ENCODE results near the gene C12orf57. TPM values are rescaled to one million over a fixed set of nuclear protein-coding genes. Genes with fewer than 3 reads are reported as not detected.

C12orf57 gene
- total and polyA plus RNA-seq, 2 donors (not counting 1 experiment from before 2014, with no cell fraction given), result 107 to 220 TPM

DNA sequence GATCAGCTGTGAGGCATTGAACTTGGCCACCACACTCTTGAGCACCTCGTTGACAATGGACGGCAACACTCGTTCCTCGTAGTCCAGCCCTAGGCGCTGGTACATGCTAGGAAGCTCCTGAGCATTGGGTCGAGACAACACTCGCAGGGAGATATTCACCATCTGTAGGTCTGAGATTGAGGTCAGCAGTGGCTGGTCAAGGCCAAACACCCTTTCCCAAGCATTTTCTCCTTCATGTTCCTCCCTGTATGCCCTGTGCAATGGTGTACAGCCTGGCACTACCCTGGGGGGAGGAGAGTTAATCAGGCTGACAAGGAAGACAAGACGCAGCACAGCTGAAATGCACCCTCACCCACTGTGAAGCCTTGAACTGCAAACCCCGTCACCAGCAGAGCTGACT lies 24.6 kb downstream of the C12orf57 start:
- Histone ChIP-seq H3K27ac (ENCODE audit: insufficient read depth, low read length) (no peak overlapping the region), H3K79me2 (ENCODE audit: control insufficient read depth, insufficient read depth, low read length) (peaks cover 48% of the 10 kb centered on the region), H3K9ac (ENCODE audit: insufficient read depth, low read length) (no peak overlapping the region), H3K4me3 (replicated peaks in 1 of 4; ENCODE audit: control extremely low read depth in 1 of 4, insufficient read depth in 1 of 4, low read depth in 3 of 4, low read length in 4 of 4) (peak overlapping the region in 1 of 4 experiments; percentile 98), H4K20me1 (ENCODE audit: control insufficient read depth, extremely low read depth, insufficient read depth, low read length) (no peaks in the 10 kb centered on the region), H3K36me3 (ENCODE audit: control insufficient read depth, insufficient read depth, low read length) (peaks cover 24% of the 10 kb centered on the region), H3K9me3 (ENCODE audit: control insufficient read depth, insufficient read depth, low read depth, low read length) (no peaks in the 10 kb centered on the region), H3K4me1 (ENCODE audit: control insufficient read depth, extremely low read depth, insufficient read depth, low read length) (peaks cover 7% of the 10 kb centered on the region), H3K4me2 (ENCODE audit: extremely low read depth, insufficient read depth, low read length) (no peak overlapping the region), H3K27me3 (ENCODE audit: control insufficient read depth, insufficient read depth, low read length) (no peaks in the 10 kb centered on the region), H2AFZ (ENCODE audit: low read length) (no peak overlapping the region)
- TF ChIP-seq, protein P1, sequence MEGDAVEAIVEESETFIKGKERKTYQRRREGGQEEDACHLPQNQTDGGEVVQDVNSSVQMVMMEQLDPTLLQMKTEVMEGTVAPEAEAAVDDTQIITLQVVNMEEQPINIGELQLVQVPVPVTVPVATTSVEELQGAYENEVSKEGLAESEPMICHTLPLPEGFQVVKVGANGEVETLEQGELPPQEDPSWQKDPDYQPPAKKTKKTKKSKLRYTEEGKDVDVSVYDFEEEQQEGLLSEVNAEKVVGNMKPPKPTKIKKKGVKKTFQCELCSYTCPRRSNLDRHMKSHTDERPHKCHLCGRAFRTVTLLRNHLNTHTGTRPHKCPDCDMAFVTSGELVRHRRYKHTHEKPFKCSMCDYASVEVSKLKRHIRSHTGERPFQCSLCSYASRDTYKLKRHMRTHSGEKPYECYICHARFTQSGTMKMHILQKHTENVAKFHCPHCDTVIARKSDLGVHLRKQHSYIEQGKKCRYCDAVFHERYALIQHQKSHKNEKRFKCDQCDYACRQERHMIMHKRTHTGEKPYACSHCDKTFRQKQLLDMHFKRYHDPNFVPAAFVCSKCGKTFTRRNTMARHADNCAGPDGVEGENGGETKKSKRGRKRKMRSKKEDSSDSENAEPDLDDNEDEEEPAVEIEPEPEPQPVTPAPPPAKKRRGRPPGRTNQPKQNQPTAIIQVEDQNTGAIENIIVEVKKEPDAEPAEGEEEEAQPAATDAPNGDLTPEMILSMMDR (conservative IDR thresholded peaks at IDR 0.05 in 1 of 2, IDR thresholded peaks at IDR 0.05 in 1 of 2; ENCODE audit: low read depth in 1 of 2, low read length in 2 of 2), result no peak
- TF ChIP-seq EZH2 (IDR thresholded peaks at IDR 0.05; ENCODE audit: low read length, missing control alignments), result no peak
- DNase-seq (ENCODE audit: low read depth in 2 of 2), result no peak

GRCh38 chr12:6970096-6970527 lies 26.3 kb downstream of the C12orf57 start:
- no peak for DNase-seq (ENCODE audit: low read depth in 2 of 2)
- no peaks in the 10 kb centered on the region for H3K27me3 ChIP-seq (ENCODE audit: control insufficient read depth, insufficient read depth, low read length)
- peak overlapping the region; percentile 90 for H3K4me2 ChIP-seq (ENCODE audit: extremely low read depth, insufficient read depth, low read length)
- peaks cover 5% of the 10 kb centered on the region for H3K4me1 ChIP-seq (ENCODE audit: control insufficient read depth, extremely low read depth, insufficient read depth, low read length)
- no peaks in the 10 kb centered on the region for H4K20me1 ChIP-seq (ENCODE audit: control insufficient read depth, extremely low read depth, insufficient read depth, low read length)
- no peaks in the 10 kb centered on the region for H3K9me3 ChIP-seq (ENCODE audit: control insufficient read depth, insufficient read depth, low read depth, low read length)
- peak overlapping the region; percentile 68 for H3K27ac ChIP-seq (ENCODE audit: insufficient read depth, low read length)
- H3K4me3 ChIP-seq (replicated peaks in 1 of 4; ENCODE audit: control extremely low read depth in 1 of 4, insufficient read depth in 1 of 4, low read depth in 3 of 4, low read length in 4 of 4), result peak overlapping the region; percentile 73 to 99 (median 95)
- no peak for TF ChIP-seq EZH2 (IDR thresholded peaks at IDR 0.05; ENCODE audit: low read length, missing control alignments)
- TF ChIP-seq, protein P1 (conservative IDR thresholded peaks at IDR 0.05 in 1 of 2, IDR thresholded peaks at IDR 0.05 in 1 of 2; ENCODE audit: low read depth in 1 of 2, low read length in 2 of 2), result no peak
- H3K9ac ChIP-seq (ENCODE audit: insufficient read depth, low read length), result peak overlapping the region; percentile 79
- H3K79me2 ChIP-seq (ENCODE audit: control insufficient read depth, insufficient read depth, low read length), result peaks cover 48% of the 10 kb centered on the region
- no peak overlapping the region for H2AFZ ChIP-seq (ENCODE audit: low read length)
- peaks cover 32% of the 10 kb centered on the region for H3K36me3 ChIP-seq (ENCODE audit: control insufficient read depth, insufficient read depth, low read length)

GRCh38 chr12:6974180-6974579 lies 30.4 kb downstream of the C12orf57 start:
- H3K36me3 ChIP-seq (ENCODE audit: control insufficient read depth, insufficient read depth, low read length), result peaks cover 19% of the 10 kb centered on the region
- no peak overlapping the region for H3K4me3 ChIP-seq (replicated peaks in 1 of 4; ENCODE audit: control extremely low read depth in 1 of 4, insufficient read depth in 1 of 4, low read depth in 3 of 4, low read length in 4 of 4)
- H3K4me1 ChIP-seq (ENCODE audit: control insufficient read depth, extremely low read depth, insufficient read depth, low read length), result peaks cover 2% of the 10 kb centered on the region
- TF ChIP-seq, protein P1 (conservative IDR thresholded peaks at IDR 0.05 in 1 of 2, IDR thresholded peaks at IDR 0.05 in 1 of 2; ENCODE audit: low read depth in 1 of 2, low read length in 2 of 2), result no peak
- TF ChIP-seq EZH2 (IDR thresholded peaks at IDR 0.05; ENCODE audit: low read length, missing control alignments), result no peak
- H3K4me2 ChIP-seq (ENCODE audit: extremely low read depth, insufficient read depth, low read length), result no peak overlapping the region
- no peaks in the 10 kb centered on the region for H3K9me3 ChIP-seq (ENCODE audit: control insufficient read depth, insufficient read depth, low read depth, low read length)
- H3K27ac ChIP-seq (ENCODE audit: insufficient read depth, low read length), result no peak overlapping the region
- no peaks in the 10 kb centered on the region for H3K27me3 ChIP-seq (ENCODE audit: control insufficient read depth, insufficient read depth, low read length)
- H3K79me2 ChIP-seq (ENCODE audit: control insufficient read depth, insufficient read depth, low read length), result peaks cover 32% of the 10 kb centered on the region
- no peak overlapping the region for H2AFZ ChIP-seq (ENCODE audit: low read length)
- H3K9ac ChIP-seq (ENCODE audit: insufficient read depth, low read length), result no peak overlapping the region
- no peak for DNase-seq (ENCODE audit: low read depth in 2 of 2)
- H4K20me1 ChIP-seq (ENCODE audit: control insufficient read depth, extremely low read depth, insufficient read depth, low read length), result no peaks in the 10 kb centered on the region
